Activated T-helper 2 cell treated with anti-CD3 and anti-CD28 coated beads, Interferon-gamma antibody, Interleukin-2, Interleukin-4, amounts not matched to agents 10 μg/mL and 5 μg/mL and 100 μg/mL, durations not matched to agents 14 hours and 24 hours and 36 hours (primary cell): ENCODE results near the gene LMX1A. TPM values are rescaled to one million over a fixed set of nuclear protein-coding genes. Genes with fewer than 3 reads are reported as not detected.

ENCODE experiments used
- DNase-seq: peaks from one replicate; pipeline ENCODE4 v3.0.0; 2021; ENCODE audit warnings: low spot score
- H3K27ac Mint-ChIP-seq: one replicate; pipeline ENCODE4 v1.8.0; 2021; ENCODE audit warnings: mixed read lengths
- H3K27me3 Mint-ChIP-seq: one replicate; pipeline ENCODE4 v1.8.0; 2021; ENCODE audit warnings: low read depth, mixed read lengths
- H3K36me3 Mint-ChIP-seq: one replicate; pipeline ENCODE4 v1.8.0; 2021; ENCODE audit warnings: low read depth, mixed read lengths
- H3K4me1 Mint-ChIP-seq: one replicate; pipeline ENCODE4 v1.8.0; 2021; ENCODE audit warnings: low read depth, mixed read lengths
- H3K4me3 Mint-ChIP-seq: one replicate; pipeline ENCODE4 v1.8.0; 2021; ENCODE audit warnings: low read depth, mild to moderate bottlenecking, moderate library complexity, mixed read lengths
- H3K9me3 Mint-ChIP-seq: one replicate; pipeline ENCODE4 v1.8.0; 2021; ENCODE audit warnings: mixed read lengths
- intact Hi-C: fragments of 100-400 bp; cut with micrococcal nuclease; formaldehyde crosslinking; loops from one replicate; pipeline ENCODE4 v1.15.1; 2023
- total RNA-seq: library from RNA; stranded (reverse); gene quantifications from 2 replicates; pipeline ENCODE4 v1.2.3, GENCODE V29; 2022

The LMX1A gene
- total RNA-seq, 1 donor from 2014 or later = not detected

DNA sequence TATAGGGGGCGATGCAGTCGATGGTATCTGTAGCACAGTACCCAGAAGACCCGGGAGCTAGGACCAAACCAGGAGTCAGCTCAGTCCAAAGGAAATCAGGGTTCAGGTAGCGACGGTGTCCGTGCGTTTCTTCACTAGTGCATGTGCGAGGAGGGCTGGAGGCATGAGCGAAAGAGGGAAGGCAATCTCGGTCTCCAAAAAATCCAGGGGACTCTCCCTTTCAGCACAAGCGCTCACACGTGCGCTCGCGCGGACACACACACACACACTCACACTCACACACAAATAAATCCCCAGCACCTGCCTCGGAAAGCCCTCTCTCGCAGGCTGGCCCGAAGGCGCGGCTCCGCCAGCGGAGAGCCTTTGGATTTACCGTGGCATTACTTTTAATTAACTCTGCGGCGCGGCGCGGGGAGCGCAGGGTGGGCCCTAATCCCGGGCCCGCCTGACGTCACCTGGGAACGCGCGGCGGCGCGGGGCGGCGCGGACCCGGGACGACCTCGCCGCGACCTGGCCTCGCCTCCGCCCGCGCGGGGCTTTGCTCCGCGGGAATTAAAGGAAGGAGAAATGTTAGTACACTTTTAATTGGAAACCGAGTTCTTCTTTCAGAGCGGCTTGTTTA lies 121.2 kb downstream of the LMX1A start:
- no peak overlapping the region for H3K27ac Mint-ChIP-seq
- no peak for DNase-seq
- intact Hi-C loops = loop anchor here (5.0 kb wide), 1 partner anchor 117 kb away; no protein-coding TSS in a partner anchor
- no peak overlapping the region for H3K4me3 Mint-ChIP-seq
- no peaks in the 10 kb centered on the region for H3K9me3 Mint-ChIP-seq
- H3K27me3 Mint-ChIP-seq = peaks cover 48% of the 10 kb centered on the region
- no peaks in the 10 kb centered on the region for H3K36me3 Mint-ChIP-seq
- peaks cover 1% of the 10 kb centered on the region for H3K4me1 Mint-ChIP-seq

DNA sequence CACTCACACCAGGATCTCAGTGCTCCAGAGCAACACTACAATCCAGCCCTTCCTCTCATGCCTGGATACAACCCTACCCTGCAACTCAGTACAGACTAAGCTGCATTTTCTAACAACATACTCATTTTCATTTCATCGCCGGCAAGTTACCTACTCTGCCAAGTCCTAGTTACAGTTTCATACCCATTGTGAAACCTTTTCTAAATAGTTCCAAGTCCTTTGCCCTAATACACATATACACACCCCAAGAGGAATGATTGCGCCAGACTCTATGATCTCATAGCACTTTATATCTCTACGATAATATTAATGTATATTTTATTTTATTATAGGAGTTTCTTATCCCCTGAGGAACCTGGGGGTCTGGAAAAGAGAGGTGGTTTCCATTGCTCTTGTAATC lies 122.4 kb downstream of the LMX1A start:
- Mint-ChIP-seq H3K4me3 (no peak overlapping the region), H3K9me3 (no peaks in the 10 kb centered on the region), H3K27ac (no peak overlapping the region), H3K27me3 (peaks cover 44% of the 10 kb centered on the region), H3K4me1 (peaks cover 1% of the 10 kb centered on the region), H3K36me3 (no peaks in the 10 kb centered on the region)
- no peak for DNase-seq
- intact Hi-C loops = no loop called here

DNA sequence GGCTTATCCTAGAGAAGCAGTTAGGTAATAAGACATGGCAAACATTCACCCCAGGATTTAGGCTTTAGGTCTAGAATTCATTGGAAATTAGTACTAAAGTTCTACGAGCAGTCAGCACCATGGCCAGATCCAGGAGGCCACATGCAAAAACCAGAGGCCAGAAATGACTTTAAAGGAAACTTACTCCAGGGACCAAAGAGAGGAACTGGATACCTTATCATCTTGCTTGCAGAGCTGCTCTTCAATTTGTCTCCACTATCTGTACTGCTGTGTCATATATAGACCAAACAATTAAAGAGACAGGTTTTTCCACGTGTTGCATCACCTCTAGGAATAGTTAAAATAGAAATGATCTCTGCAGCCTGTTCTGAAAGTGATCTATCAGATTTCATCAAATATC lies 127.8 kb downstream of the LMX1A start:
- H3K27ac Mint-ChIP-seq = no peak overlapping the region
- intact Hi-C loops = no loop called here
- no peak overlapping the region for H3K4me3 Mint-ChIP-seq
- H3K27me3 Mint-ChIP-seq = peaks cover 5% of the 10 kb centered on the region
- no peak for DNase-seq
- H3K36me3 Mint-ChIP-seq = no peaks in the 10 kb centered on the region
- no peaks in the 10 kb centered on the region for H3K9me3 Mint-ChIP-seq
- H3K4me1 Mint-ChIP-seq = no peaks in the 10 kb centered on the region

- H3K4me3 Mint-ChIP-seq = no peak overlapping the region
- DNase-seq = no peak
- intact Hi-C loops = no loop called here
These were observed 128.3 kb downstream of the LMX1A start for GRCh38 chr1:165228111-165228655.

GRCh38 chr1:165226326-165226725 lies 130.2 kb downstream of the LMX1A start:
- Mint-ChIP-seq H3K27me3 (no peaks in the 10 kb centered on the region), H3K9me3 (no peaks in the 10 kb centered on the region), H3K36me3 (no peaks in the 10 kb centered on the region), H3K4me3 (no peak overlapping the region), H3K4me1 (no peaks in the 10 kb centered on the region), H3K27ac (no peak overlapping the region)
- intact Hi-C loops = no loop called here
- DNase-seq = no peak

More at GRCh38 chr1:165228111-165228655, 128.3 kb downstream of the LMX1A start:
- H3K27me3 Mint-ChIP-seq = peaks cover 2% of the 10 kb centered on the region
- H3K4me1 Mint-ChIP-seq = no peaks in the 10 kb centered on the region
- no peaks in the 10 kb centered on the region for H3K36me3 Mint-ChIP-seq
- no peaks in the 10 kb centered on the region for H3K9me3 Mint-ChIP-seq
- H3K27ac Mint-ChIP-seq = no peak overlapping the region

DNA sequence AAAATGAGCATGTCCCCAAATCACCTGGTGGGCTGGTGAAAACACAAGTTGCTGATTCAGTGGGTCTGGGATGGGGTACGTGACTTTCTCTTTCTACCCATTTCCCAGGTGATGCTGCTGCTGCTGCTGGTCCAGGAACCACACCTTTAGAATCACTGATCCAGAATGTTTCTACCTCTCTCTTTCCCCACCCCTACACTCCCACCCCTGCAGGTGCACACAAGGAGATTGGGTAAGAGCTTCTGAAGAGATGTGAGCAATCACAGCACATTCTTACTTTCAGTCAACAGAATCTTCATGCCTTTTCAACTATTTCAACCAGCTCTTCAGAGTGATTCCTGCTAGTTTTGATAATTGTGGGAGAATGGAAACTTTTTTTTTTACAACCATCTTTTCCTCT lies 130.9 kb downstream of the LMX1A start:
- H3K4me3 Mint-ChIP-seq = no peak overlapping the region
- no peaks in the 10 kb centered on the region for H3K27me3 Mint-ChIP-seq
- intact Hi-C loops = no loop called here
- DNase-seq = no peak
- H3K9me3 Mint-ChIP-seq = no peaks in the 10 kb centered on the region
- H3K36me3 Mint-ChIP-seq = no peaks in the 10 kb centered on the region
- no peak overlapping the region for H3K27ac Mint-ChIP-seq
- no peaks in the 10 kb centered on the region for H3K4me1 Mint-ChIP-seq

DNA sequence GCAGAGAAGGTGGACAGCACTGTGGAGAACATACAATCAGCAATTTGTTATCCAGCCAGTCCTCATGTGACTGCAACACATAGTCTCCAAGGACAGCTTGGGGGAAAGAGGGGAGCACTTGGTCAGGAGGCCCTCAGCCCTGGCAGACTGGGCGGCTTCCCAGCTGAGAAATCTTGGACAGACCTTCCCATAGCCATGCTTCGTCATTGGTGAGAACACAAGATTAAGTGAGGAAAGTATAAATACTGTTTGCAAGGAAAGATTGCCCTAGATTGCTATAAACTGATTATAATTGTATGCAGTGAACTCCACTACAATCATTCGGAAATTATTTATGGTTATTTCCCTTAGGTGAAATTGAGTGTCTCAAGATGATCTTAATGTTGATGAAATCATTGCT lies 131.5 kb downstream of the LMX1A start:
- no peak for DNase-seq
- Mint-ChIP-seq H3K9me3 (no peaks in the 10 kb centered on the region), H3K4me1 (no peaks in the 10 kb centered on the region), H3K36me3 (no peaks in the 10 kb centered on the region), H3K27me3 (no peaks in the 10 kb centered on the region), H3K4me3 (no peak overlapping the region), H3K27ac (no peak overlapping the region)
- intact Hi-C loops = no loop called here

GRCh38 chr1:165224504-165224903 lies 132.0 kb downstream of the LMX1A start:
- Mint-ChIP-seq H3K4me1 (no peaks in the 10 kb centered on the region), H3K36me3 (no peaks in the 10 kb centered on the region), H3K4me3 (no peak overlapping the region), H3K27me3 (no peaks in the 10 kb centered on the region), H3K27ac (no peak overlapping the region), H3K9me3 (no peaks in the 10 kb centered on the region)
- intact Hi-C loops = no loop called here
- DNase-seq = no peak

- no peak overlapping the region for H3K4me3 Mint-ChIP-seq
- H3K27me3 Mint-ChIP-seq = peaks cover 2% of the 10 kb centered on the region
- H3K9me3 Mint-ChIP-seq = no peaks in the 10 kb centered on the region
- no peaks in the 10 kb centered on the region for H3K4me1 Mint-ChIP-seq
- intact Hi-C loops = no loop called here
- DNase-seq = no peak
- no peak overlapping the region for H3K27ac Mint-ChIP-seq
- no peaks in the 10 kb centered on the region for H3K36me3 Mint-ChIP-seq
These were observed 133.9 kb downstream of the LMX1A start for GRCh38 chr1:165222580-165222979.

DNA sequence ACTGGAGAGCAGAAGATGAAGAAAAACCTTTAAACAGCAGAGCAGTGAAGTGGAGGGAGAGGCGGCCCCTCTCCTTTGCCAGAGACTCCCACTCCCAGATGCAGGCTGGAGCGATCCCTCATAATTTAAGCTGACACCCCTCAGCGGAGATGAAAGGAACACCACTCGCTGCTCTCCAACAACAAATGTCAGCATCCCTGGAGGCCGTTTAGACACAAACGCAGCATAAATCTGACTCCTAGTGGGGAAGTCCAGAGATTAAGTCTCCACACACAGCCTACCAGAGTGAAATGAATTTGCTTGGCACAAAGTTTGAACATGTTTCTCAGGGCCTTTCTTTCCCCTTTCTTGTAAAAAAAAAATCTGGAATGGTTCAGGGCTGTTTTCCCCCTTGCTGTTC lies 137.8 kb downstream of the LMX1A start:
- no peak for DNase-seq
- Mint-ChIP-seq H3K36me3 (no peaks in the 10 kb centered on the region), H3K9me3 (no peaks in the 10 kb centered on the region), H3K27ac (no peak overlapping the region), H3K27me3 (peaks cover 2% of the 10 kb centered on the region), H3K4me3 (no peak overlapping the region), H3K4me1 (no peaks in the 10 kb centered on the region)
- intact Hi-C loops = no loop called here

DNA sequence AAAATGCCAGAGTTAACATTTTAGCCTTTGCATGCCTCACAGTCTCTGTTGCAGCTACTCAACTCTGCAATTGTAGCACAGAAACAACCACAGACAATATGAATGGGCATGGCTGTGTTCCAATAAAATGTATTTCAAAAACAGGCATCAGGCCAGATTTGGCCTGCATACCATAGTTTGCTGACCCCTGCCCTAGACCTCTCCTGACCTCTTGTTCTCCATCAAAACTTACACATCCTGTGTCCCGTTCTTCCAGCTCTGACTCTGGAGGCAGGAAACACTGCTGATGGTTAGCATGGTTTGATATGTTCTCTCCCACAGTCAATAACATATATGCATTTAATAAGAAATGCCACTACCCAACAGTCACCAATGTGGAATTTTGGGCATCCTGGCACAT lies 138.6 kb downstream of the LMX1A start:
- H3K4me1 Mint-ChIP-seq = no peaks in the 10 kb centered on the region
- DNase-seq = no peak
- intact Hi-C loops = no loop called here
- no peak overlapping the region for H3K27ac Mint-ChIP-seq
- H3K36me3 Mint-ChIP-seq = no peaks in the 10 kb centered on the region
- no peaks in the 10 kb centered on the region for H3K9me3 Mint-ChIP-seq
- peaks cover 2% of the 10 kb centered on the region for H3K27me3 Mint-ChIP-seq
- no peak overlapping the region for H3K4me3 Mint-ChIP-seq

DNA sequence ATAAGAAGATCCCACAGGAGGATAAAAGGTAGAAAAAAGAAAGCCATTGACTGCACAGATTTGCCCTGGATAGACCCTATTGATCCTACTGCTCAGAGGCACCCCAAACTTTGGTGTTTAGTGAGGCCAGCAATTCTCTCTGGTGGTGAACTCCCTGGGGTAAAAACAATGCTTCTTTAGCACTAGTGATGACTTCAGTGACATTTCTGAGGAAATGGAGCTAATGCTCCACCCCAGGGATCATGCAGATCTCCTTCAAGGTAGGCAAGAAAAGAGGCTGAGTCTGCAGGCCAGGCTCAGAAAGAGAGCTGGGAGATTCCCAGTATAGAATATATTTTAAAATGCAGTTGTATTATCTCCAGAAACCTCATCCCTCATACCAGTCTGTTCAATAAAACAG lies 140.3 kb downstream of the LMX1A start:
- no peaks in the 10 kb centered on the region for H3K9me3 Mint-ChIP-seq
- DNase-seq = no peak
- H3K36me3 Mint-ChIP-seq = no peaks in the 10 kb centered on the region
- peaks cover 2% of the 10 kb centered on the region for H3K27me3 Mint-ChIP-seq
- intact Hi-C loops = no loop called here
- no peaks in the 10 kb centered on the region for H3K4me1 Mint-ChIP-seq
- H3K27ac Mint-ChIP-seq = no peak overlapping the region
- H3K4me3 Mint-ChIP-seq = no peak overlapping the region

DNA sequence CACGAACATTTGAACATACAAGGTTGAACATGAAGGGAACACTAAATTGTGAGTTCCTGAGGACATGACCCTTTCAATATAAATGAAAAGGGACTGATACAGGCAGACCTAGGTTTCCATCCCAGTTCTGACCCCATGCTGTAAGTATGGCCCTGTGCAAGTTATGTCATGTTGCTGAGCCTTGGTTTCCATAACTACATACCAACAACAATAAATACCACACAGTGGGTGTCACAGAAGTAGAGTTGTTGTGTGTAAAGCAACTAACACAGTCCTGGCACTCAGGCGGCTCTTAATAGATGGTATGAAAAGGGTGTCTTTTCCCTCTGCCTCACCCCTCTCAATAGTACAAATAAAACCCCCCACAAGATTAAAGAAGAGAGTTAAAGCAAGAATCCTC lies 140.8 kb downstream of the LMX1A start:
- DNase-seq = no peak
- H3K27ac Mint-ChIP-seq = no peak overlapping the region
- H3K36me3 Mint-ChIP-seq = no peaks in the 10 kb centered on the region
- peaks cover 2% of the 10 kb centered on the region for H3K27me3 Mint-ChIP-seq
- no peaks in the 10 kb centered on the region for H3K4me1 Mint-ChIP-seq
- H3K9me3 Mint-ChIP-seq = no peaks in the 10 kb centered on the region
- intact Hi-C loops = no loop called here
- H3K4me3 Mint-ChIP-seq = no peak overlapping the region

DNA sequence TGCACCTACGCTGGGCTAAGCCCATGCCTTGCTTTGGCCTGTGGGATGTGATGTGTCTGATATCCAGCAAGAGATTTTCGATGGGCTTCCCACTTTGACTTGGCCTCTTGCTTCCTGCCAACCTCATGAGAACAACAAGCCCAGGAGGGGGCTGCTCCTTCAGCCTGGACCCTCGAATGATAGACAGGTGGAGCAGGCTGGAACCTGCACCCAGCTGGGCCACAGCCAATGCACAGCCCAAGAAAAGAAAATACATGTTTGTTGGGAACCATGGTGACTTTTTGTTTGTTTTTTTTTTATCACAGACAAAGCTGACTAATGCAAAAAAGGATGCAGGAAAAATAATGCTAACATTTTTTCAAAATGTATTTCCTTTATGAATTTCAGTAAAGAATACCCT lies 144.3 kb downstream of the LMX1A start:
- Mint-ChIP-seq H3K9me3 (no peaks in the 10 kb centered on the region), H3K36me3 (no peaks in the 10 kb centered on the region), H3K27me3 (no peaks in the 10 kb centered on the region), H3K27ac (no peak overlapping the region), H3K4me3 (no peak overlapping the region), H3K4me1 (no peaks in the 10 kb centered on the region)
- intact Hi-C loops = no loop called here
- DNase-seq = no peak
